GM12872 (cell line): ENCODE data around the gene HMGCL.
A peak's percentile ranks its signal among the peaks of the same experiment; 100 is the strongest.

Experiments
- TF ChIP-seq, protein P1 (sequence below): IDR thresholded peaks from 3 replicates; pipeline ENCODE4 v1.5.1; 2011; ENCODE audit warnings: low read depth, mild to moderate bottlenecking, low read length, moderate library complexity; ENCODE audit not compliant: insufficient read depth

The HMGCL gene

GRCh38 chr1:23816906-23817305, 8.3 kb downstream of the HMGCL start:
- TF ChIP-seq, protein P1, sequence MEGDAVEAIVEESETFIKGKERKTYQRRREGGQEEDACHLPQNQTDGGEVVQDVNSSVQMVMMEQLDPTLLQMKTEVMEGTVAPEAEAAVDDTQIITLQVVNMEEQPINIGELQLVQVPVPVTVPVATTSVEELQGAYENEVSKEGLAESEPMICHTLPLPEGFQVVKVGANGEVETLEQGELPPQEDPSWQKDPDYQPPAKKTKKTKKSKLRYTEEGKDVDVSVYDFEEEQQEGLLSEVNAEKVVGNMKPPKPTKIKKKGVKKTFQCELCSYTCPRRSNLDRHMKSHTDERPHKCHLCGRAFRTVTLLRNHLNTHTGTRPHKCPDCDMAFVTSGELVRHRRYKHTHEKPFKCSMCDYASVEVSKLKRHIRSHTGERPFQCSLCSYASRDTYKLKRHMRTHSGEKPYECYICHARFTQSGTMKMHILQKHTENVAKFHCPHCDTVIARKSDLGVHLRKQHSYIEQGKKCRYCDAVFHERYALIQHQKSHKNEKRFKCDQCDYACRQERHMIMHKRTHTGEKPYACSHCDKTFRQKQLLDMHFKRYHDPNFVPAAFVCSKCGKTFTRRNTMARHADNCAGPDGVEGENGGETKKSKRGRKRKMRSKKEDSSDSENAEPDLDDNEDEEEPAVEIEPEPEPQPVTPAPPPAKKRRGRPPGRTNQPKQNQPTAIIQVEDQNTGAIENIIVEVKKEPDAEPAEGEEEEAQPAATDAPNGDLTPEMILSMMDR: no peak

- TF ChIP-seq, protein P1: no peak
Measured at GRCh38 chr1:23816361-23816760, 8.9 kb downstream of the HMGCL start.

- TF ChIP-seq, protein P1: no peak
Measured at GRCh38 chr1:23814016-23814415, 11.2 kb downstream of the HMGCL start.

DNA sequence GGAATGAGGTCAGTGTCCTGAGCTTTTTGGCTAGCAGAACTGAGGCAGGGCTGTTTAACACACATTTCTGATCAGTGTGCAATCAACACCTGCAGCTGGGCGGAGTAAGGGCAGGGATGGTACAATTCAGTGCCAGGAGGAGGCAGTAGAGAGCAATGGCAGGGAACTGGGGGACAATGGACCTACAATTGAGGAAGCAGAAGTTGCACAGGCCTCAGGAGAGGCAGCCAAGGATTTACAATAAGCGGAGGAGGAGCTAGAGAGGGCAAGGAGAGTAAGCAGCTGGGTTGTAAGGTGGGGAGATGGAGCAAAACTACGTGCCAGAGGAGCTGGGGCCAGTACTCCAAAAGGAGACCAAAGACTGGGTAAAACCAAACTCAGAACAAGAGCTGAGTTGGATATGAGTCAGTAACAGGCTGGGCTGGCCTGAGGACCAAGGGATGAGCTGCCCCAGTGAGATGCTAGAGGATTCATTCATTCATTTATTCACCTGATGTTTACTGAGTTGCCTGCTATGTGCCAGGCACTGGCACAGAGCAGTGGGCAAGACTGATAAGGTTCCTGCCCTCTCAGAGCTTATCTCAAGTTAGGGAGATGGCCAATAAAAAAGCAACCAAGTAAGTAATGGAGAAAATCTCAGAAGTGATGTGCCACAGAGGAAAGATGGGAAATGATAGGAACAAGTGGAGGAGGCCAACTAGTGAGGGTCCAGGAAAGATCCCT, 14.2 kb downstream of the HMGCL start:
- TF ChIP-seq, protein P1: peak; percentile 95

DNA sequence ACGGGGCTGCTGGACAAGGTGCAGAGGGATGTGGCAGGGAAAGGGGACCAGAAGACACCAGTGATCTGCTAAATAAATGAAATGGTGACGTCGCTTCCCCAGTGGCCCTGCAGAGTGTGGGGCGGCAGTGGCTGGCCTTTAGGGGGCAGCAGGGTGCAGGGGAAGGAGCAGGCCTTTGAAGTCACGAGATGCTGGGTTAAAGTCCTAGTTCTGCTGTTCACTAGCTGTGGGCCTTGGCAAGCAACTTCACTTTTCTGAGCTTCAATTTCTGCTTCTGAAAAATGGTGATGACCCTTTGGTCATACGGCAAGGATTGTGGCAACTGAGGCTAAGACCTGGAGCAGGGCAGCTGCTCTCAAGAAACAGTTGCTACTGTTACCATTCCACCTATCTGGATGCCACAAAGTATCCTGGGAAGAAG, 15.5 kb downstream of the HMGCL start:
- TF ChIP-seq, protein P1: peak; percentile 97

DNA sequence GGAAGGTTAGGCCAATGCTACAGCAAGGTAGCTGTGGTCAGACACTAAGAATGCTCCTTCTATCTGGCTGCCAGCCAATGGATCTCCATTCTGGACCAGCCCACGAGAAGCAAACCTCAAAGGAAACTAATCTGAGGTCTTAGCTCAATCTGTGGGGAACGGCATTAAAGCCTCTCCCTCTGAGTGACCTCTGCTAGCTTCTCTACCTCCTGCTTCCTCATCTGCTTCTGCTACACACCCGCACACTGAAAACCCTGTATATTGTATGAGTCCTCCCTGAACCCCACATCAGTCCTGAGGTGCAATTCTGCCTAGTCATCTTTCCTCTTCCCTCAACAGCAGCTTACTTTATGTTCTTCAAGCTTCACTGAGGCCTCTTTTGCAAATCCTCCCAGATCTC, 17.8 kb downstream of the HMGCL start:
- TF ChIP-seq, protein P1: no peak

DNA sequence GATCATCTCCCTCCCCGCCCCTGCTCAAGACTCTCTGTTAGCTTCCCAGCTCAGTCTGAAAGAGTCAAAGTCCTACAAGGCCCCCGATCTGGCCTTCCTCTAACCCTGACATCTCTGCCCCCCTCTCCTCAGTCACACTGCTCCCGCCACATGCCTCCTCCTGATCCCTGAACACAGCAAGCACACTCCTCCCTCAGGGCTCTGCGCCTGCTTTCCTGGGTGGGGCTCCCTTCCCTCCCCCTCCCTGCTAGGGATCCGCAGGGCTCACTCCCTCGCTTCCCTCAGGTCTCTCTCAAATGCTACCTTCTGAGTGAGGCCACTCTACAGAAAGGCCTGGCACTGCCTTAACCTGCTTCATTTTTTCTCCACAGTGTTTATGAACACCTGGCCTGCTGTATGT, 18.9 kb downstream of the HMGCL start:
- TF ChIP-seq, protein P1: no peak
